Mammary epithelial cell (primary cell): ENCODE results near the gene ZNF630.

Experiments
- CTCF ChIP-seq, 2 donors: IDR thresholded peaks in 1 of 2; conservative IDR thresholded peaks in 1 of 2; 2 replicates each; pipeline ENCODE4 v1.5.1; 2011 to 2012; ENCODE audit warnings: inconsistent platforms in 2 of 2, low read length in 2 of 2, mild to moderate bottlenecking in 2 of 2, control low read depth in 1 of 2, low read depth in 1 of 2; ENCODE audit not compliant: insufficient read depth in 1 of 2; ENCODE audit errors: extremely low read depth in 1 of 2
- EZH2 ChIP-seq: IDR thresholded peaks from 2 replicates; pipeline ENCODE4 v1.6.1; 2012; ENCODE audit warnings: low read length, inconsistent platforms, borderline replicate concordance

DNA sequence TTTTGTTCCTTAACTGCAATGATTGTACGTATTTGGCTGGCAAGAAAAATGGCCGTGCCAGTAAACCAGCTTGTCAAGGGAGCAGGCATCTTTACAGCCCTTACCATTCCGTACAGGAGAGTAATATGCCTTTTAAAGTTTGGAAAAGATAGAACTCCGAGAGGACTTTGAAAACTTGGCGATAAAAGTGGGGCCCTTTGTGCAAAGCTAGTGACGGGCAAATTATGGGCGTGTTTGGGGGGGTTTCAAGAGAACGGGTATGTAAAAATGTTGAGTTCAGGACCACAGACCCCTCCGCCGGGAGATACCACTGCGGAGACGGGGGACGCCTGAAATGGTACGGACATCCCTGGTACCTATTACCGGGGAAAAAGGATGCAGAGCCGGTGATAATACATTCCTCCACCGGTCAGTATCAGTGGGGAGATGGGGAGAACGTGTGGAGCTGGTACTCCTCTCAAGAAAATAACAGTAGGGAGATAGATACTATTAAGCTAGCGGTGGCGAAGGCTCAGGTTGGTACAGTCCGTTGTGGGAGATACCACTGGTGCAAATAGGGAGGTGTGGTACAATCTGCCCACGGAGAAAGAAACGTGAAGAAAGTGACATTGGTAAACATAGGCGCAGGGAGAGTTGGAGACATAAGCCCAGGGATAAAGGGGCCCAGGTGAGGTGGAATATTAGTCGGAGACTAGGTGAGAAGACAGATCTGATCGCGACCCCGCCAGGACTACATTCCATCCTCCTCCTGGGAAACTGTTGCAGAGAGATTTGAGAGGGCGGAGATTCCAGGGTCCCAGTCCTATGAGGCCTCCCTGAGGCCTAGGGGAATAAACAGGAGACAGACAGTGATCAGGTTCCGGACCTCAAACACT, 50.2 kb downstream of the ZNF630 start:
- TF ChIP-seq CTCF (conservative IDR thresholded peaks at IDR 0.05 in 1 of 2, IDR thresholded peaks at IDR 0.05 in 1 of 2; ENCODE audit: extremely low read depth in 1 of 2, insufficient read depth in 1 of 2, low read depth in 1 of 2, low read length in 2 of 2) = no peak
- no peak for TF ChIP-seq EZH2
